A549 (cell line): ENCODE results near the gene NDEL1.

Source experiments
- BHLHE40 ChIP-seq: IDR thresholded peaks from 2 replicates; pipeline ENCODE4 v1.6.1; 2012; ENCODE audit warnings: low read depth, low read length, inconsistent platforms
- CEBPB ChIP-seq, 2 experiments: fragments of >200 bp in 1 of 2; sonication (Bioruptor Twin) in 1 of 2; formaldehyde crosslinking in 1 of 2; IDR thresholded peaks; 2 replicates each; pipeline ENCODE4 v1.6.1; 2012 to 2016
- CTCF ChIP-seq: fragments of >200 bp; sonication (Bioruptor Twin); formaldehyde crosslinking; IDR thresholded peaks from 3 replicates; pipeline ENCODE4 v1.5.1; 2016
- E2F6 ChIP-seq: IDR thresholded peaks from 2 replicates; pipeline ENCODE4 v1.6.1; 2012; ENCODE audit warnings: low read depth, borderline replicate concordance
- EP300 ChIP-seq, 2 experiments: fragments of >200 bp; sonication (Bioruptor Twin); formaldehyde crosslinking; IDR thresholded peaks; 2 replicates in 1 of 2; 3 replicates in 1 of 2; pipeline ENCODE4 v1.6.1; 2016 to 2017
- JUN ChIP-seq, 2 experiments: fragments of >200 bp; sonication (Bioruptor Twin); formaldehyde crosslinking; IDR thresholded peaks; 2 replicates in 1 of 2; 3 replicates in 1 of 2; pipeline ENCODE4 v1.6.1; 2016 to 2017
- MAZ ChIP-seq: fragments of 150-350 bp; IDR thresholded peaks from 2 replicates; pipeline ENCODE4 v1.6.1; 2014; ENCODE audit warnings: antibody characterized with exemption, low read depth, low read length, borderline replicate concordance
- MYC ChIP-seq: IDR thresholded peaks from 2 replicates; pipeline ENCODE4 v1.6.1; 2012; ENCODE audit warnings: mild to moderate bottlenecking, inconsistent platforms, low read length, improper control_type of control experiment, borderline replicate concordance
- NR3C1 ChIP-seq: fragments of >200 bp; sonication (Bioruptor Twin); formaldehyde crosslinking; IDR thresholded peaks from 3 replicates; pipeline ENCODE4 v1.6.1; 2017
- POLR2A ChIP-seq: IDR thresholded peaks from 2 replicates; pipeline ENCODE4 v1.6.1; 2012; ENCODE audit warnings: mild to moderate bottlenecking, low read length
- RAD21 ChIP-seq, 2 experiments: fragments of >200 bp in 1 of 2; sonication (Bioruptor Twin) in 1 of 2; formaldehyde crosslinking in 1 of 2; IDR thresholded peaks in 1 of 2; conservative IDR thresholded peaks in 1 of 2; 2 replicates in 1 of 2; 3 replicates in 1 of 2; pipeline ENCODE4 v1.6.1; 2012 to 2018; ENCODE audit warnings: inconsistent platforms in 1 of 2
- REST ChIP-seq: fragments of 200-600 bp; sonication (generic); IDR thresholded peaks from 2 replicates; pipeline ENCODE4 v1.6.1; 2016; ENCODE audit warnings: antibody characterized with exemption, mild to moderate bottlenecking, moderate library complexity
- SREBF2 ChIP-seq: fragments of 450-650 bp; IDR thresholded peaks from 2 replicates; pipeline ENCODE4 v1.6.1; 2014; ENCODE audit warnings: mild to moderate bottlenecking, moderate library complexity
- USF2 ChIP-seq: fragments of 450-650 bp; IDR thresholded peaks from 2 replicates; pipeline ENCODE4 v1.6.1; 2014; ENCODE audit warnings: antibody characterized with exemption

- TF ChIP-seq POLR2A: no peak
- TF ChIP-seq CTCF: no peak
- TF ChIP-seq MAZ: no peak
- TF ChIP-seq JUN (IDR thresholded peaks at IDR 0.05): no peak
- TF ChIP-seq RAD21 (conservative IDR thresholded peaks at IDR 0.05 in 1 of 2, IDR thresholded peaks at IDR 0.05 in 1 of 2): no peak
- no peak for TF ChIP-seq E2F6
- TF ChIP-seq CEBPB (IDR thresholded peaks at IDR 0.05): no peak
- no peak for TF ChIP-seq BHLHE40
- no peak for TF ChIP-seq USF2
- no peak for TF ChIP-seq MYC
- no peak for TF ChIP-seq SREBF2
- TF ChIP-seq EP300 (IDR thresholded peaks at IDR 0.05): no peak
- TF ChIP-seq NR3C1: no peak
- no peak for TF ChIP-seq REST
These were observed 30.1 kb upstream of the NDEL1 start for GRCh38 chr17:8405499-8406016.
